GM18909 (cell line): ENCODE measurements around the gene SDHD.
A peak's percentile ranks its signal among the peaks of the same experiment; 100 is the strongest.
"Not testable (repeated sequence)": the region's sequence is repeated elsewhere in the genome, so short reads cannot be mapped to it uniquely, and the experiment has no call there.

ENCODE experiments used
- ATAC-seq: cut with Tn5 transposase; IDR thresholded peaks from one replicate; pipeline ENCODE4 v1.9.1; 2021; ENCODE audit warnings: mild to moderate bottlenecking; ENCODE audit not compliant: unreplicated experiment, poor library complexity

The SDHD gene

DNA sequence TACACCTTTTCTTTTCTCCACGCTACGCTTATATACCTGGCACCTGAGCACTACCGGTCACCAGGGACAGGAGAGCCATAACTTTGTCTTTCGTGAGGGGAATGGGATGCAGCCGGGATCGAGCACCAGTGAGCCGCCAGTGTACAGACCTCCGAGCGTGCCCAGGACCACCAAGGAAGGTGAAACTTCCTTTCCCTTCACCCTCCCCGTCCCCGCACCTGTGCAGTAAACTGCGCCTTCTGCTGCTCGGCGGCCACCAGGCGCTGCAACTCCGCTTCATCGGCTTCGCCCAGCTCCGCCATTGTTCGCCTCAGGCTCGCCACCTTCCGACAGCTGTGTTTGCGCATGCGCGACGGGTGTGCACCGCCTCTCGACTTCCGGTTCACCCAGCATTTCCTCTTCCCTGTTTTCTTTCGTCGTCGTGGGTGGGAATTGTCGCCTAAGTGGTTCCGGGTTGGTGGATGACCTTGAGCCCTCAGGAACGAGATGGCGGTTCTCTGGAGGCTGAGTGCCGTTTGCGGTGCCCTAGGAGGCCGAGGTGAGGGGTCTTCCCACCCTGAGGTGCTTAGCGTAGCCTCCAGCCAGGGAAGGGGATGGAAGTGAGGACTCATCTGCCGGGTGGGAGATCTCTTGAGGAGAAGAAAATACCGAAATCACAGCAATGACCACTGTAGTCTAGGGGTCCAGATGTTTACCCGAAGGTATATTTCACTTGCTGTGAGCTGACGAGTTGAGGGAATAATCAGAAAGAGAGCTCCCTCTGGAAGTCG, at the start of gene SDHD, which contains the start of gene TIMM8B:
Gene SDHD (plus strand): TSS at position 452 of the 770 bp plus-strand sequence. CDS start 35 bp downstream, at position 487.
Gene TIMM8B (minus strand): TSS at position 335 of the 770 bp plus-strand sequence. CDS start 33 bp downstream, at position 302.
- peak; percentile 89 for ATAC-seq

DNA sequence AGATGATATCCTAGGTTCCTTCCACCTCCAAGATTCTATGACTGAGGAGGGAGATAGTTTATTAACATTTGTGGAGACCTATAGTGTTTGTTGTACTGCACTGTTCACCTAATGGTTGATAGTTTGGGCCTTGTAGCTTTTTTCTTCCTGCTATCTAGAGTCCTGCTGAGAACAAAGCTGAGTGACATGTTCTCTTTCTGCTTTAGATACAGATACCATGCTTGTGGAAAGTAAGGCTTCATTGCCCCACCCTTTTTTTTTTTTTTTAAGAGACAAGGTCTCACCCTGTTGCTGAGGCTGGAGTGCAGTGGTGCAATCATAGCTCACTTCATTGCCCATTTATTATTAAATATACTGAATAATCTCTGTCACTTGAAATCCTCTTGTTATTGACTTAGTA, 49.1 kb upstream of the SDHD start:
- ATAC-seq, result no peak

DNA sequence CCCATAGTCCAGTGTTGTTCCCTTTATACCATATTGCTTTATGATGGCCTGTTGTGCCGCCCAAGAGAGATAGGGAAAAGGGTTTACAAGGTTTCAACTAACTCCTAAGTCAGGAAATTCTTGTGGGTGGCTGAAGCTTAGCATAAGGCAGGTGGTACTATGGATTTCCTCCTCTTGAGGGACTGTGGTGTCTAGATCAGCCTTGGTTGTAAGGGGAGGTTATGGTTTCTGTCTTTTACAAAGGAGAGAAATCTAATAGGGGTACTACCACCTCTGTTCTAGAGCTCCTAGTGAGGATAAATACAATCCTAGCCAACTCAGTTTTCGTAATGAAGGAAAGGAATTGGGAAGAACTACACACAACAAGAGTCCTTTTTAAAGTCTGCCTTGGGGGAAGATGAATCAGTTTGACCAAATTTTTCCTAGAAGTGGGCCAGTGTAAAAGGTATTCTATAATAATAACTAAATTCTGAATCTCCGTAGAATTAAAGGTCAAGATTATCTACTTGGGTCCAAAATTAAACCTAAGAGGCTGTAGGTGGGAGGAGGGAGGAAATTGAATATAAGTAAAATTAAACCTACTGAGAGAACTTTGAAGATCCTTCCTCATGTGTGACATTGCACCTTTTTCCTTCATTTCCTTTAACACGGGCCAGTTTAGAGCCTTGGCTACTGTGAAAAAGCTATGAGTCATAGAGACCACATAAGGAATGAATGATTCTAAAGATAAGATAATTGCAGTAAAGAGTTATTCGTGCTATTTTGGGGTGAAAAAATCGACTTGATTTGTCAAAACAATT, 44.3 kb upstream of the SDHD start:
- ATAC-seq, result no peak

DNA sequence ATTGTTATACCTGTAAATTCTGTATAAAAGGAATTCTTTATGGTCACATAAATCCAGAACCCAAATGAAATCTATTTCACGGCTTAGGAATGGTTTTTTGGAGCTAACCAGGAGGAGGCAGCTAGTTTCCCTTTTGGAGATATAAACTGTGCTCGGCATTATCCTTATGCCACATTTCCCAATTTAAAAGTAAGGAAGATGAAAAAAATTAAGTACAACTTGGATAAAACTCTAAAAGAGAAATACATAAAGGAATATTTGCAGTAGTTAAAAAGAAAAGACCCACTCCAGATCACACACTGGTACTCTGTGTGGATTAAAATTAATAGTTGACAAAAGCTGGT, 43.7 kb upstream of the SDHD start:
- ATAC-seq, result no peak

DNA sequence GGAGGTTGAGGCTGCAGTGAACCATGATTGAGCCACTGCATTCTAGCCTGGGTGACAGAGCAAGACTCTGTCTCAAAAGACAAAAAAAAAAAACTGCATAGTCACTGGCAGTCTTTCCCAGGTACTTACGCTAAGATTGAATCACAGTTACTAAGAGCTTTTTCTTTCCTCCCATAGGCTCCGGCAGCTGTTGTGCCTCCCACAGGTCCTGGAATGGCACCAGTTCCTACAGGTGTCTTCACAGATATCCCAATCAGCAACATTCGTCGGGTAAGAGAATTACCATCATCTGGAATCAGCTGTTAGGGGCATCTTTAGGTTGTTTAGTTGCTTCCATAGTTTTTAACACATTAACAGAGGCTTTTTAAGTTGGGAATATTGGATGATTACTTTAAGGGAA, 41.7 kb upstream of the SDHD start:
- ATAC-seq, result no peak

DNA sequence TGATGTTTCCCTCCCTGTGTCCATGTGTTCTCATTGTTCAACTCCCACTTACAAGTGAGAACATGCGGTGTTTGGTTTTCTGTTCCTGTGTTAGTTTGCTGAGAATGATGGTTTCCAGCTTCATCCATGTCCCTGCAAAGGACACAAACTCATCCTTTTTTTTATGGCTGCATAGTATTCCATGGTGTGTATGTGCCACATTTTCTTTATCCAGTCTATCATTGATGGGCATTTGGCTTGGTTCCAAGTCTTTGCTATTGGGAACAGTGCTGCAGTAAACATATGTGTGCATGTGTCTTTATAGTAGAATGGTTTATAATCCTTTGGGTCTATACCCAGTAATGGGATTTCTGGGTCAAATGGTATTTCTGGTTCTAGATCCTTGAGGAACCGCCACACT, 40.0 kb upstream of the SDHD start:
- ATAC-seq, result not testable (repeated sequence)

DNA sequence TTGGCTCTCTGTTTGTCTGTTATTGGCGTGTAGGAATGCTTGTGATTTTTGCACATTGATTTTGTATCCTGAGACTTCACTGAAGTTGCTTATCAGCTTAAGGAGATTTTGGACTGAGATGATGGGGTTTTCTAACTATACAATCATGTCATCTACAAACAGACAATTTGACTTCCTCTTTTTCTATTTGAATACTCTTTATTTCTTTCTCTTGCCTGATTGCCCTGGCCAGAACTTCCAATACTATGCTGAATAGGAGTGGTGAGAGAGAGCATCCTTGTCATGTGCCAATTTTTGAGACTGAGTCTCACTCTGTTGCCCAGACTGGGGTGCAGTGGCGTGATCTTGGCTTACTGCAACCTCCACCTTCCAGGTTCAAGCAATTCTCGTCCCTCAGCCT, 38.4 kb upstream of the SDHD start:
- ATAC-seq, result not testable (repeated sequence)

DNA sequence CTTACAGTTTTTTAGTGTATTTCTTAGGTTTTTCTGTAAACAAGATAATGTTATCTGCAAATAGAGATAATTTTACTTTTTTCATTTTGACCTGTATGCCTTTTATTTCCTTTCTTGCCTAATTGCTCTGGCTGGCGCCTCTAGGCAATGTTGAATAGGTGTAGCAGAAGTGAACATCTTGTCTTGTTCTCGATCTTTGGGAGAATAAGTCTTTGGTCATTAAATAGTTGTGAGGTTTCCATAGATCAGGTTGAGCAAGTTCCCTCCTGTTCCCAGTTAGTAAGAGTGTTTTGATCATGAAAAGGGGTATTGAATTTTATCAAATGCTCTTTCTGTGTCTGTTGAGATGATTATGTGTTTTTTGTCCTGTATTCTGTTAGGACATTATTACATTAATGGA, 36.9 kb upstream of the SDHD start:
- ATAC-seq, result no peak

DNA sequence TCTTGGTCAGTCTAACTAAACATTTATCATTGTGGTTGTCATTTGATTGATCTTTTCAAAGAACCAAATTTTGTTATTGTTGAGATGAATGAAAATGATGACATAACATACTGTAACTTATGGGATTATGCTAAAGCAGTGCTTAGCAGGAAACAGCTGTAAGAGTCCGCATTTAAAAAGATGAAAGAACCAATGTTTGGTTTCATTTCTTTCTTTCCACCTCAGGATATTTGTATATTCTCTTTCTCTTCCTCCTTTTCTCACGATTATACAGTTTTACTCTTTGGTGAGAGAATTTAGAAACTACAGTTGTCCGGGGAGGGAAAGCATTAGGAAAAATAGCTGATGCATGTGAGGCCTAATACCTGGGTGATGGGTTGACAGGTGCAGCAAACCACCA, 36.0 kb upstream of the SDHD start:
- ATAC-seq, result peak; percentile 75

DNA sequence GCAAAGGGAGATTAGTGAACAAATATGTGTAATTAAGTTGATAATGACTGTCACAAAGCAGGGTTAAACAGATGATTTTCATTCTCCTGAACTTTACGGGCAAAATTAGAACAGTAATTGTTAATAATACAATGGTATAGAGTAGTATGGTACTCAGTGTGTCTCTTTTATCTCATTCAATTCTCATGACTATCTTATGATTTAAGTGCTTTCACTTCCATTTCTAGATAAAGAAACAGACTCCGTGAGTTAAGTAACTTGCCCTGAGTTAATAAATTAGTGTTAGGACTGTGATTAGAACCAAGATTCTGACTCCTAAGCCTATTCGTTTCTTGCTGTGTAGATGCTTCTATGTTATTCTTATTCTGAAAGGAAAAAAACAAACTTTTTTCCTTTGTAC, 34.9 kb upstream of the SDHD start:
- no peak for ATAC-seq

DNA sequence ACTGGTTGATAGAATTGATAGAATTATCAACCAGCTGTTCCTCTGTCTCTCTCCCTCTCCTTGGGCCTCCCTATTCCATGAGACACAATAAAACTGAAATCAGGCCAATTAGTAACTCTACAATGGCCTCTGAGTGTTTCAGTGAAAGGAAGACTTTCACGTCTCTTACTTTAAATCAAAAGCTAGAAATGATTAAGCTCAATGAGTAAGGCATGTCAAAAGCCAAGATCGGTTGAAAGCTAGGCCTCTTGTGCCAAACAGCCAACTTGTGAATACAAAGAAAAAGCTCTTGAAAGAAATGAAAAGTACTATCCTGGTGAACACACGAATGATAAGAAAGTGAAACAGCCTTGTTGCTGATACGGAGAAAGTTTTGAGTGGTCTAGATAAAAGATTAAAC, 29.5 kb upstream of the SDHD start:
- no peak for ATAC-seq

DNA sequence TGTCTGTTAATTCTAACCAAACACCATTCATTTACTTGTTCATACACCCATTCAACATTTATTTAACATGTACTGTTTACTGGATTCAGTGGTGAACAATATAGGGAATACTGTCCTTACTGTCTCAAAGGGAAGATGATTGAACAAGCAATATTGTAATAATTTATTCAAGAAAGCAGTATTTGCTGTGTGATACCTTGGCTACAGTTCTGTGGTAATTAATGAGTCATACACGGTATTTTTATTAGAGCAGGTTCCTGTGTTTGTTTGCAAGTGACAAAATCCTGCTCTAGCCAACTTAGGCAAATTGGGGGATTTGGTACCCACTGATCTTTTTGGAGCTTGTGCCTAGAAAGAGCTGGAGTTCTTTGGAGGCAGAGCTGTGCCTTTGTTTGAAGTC, 28.6 kb upstream of the SDHD start:
- no peak for ATAC-seq

DNA sequence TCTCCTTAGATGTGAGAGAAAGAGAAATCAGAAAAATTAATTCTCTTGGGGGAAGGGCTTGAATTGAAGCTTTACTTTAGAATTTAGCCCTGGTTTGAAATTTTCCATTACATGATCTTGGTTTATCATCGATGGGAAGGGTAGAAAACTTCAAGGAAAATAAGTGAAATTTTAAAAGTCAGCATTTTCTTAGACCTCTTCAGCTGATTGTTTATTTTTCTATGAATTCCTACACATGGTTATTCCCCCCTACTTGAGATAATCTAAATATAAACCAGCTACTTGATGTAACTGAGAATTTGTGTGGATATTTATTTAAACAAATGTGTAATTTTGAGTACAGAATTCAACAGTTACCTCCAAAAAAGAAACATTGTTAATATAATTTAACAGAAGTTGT, 23.8 kb upstream of the SDHD start:
- no peak for ATAC-seq

DNA sequence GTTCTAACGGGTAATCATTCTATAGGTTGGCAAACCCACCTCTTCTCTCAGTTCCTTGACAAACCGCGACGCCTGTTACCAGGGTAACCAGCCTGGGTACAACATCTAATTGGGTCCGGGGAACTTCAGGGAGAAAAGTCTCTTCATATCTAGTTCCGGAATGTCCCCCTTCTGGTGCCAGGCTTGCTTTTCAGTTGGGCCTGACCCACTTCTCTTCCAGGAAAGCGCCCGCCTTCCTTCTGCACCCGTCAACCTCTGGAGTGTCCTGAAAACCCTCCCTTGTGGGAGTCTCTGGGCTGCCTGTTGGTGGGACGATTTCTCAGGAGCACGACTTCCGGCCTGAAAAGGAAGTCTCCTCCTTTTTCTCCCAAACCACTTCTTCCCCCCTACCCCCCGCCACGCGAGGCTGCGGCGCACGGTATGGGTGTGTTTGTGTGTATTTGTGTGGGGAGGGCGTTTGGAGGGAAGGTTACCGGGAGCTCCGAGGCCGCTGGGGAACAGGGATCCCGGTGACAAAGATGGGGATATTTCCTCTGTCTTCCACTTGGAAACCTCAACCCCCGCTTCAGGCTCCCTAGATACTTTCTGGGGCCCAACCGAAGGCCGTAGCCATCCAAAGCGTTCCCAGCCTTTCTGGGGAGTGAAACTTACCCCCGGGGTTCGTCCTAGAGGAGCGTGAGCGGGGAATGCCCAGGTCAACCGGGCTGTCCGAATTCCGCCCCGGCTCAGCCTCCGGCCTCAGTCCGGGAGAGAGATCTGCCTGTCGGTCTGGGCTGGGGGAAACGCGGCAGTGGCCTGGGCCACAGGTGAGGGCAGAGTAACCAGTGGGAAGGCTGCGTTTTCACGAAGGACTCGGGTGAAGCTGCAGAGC, 12.5 kb upstream of the SDHD start, which contains the start of the genes NKAPD1 and PIH1D2:
Gene NKAPD1 (plus strand): TSS at position 359 of the 871 bp plus-strand sequence. CDS start 1,276 bp downstream, outside the sequence.
Gene PIH1D2 (minus strand): TSS at position 77 of the 871 bp plus-strand sequence. CDS start 843 bp downstream, outside the sequence.
- peak; percentile 89 for ATAC-seq

DNA sequence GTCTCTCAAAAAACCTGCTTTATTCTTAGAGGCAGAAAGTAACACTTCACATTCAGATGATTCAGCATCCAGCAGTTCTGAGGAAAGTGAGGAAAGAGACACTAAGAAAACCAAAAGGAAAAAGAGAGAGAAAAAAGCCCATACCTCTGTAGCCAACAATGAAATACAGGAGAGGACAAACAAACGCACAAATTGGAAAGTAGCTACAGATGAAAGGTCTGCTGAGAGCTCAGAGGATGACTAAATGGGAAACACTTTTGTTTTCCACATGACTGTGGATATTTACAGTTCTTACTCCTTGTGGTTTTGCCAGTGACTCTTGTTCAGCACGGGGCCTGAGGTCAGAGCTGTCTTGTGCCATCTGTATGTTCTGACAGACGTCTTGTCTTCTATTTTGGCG, 3.9 kb upstream of the SDHD start:
- no peak for ATAC-seq

DNA sequence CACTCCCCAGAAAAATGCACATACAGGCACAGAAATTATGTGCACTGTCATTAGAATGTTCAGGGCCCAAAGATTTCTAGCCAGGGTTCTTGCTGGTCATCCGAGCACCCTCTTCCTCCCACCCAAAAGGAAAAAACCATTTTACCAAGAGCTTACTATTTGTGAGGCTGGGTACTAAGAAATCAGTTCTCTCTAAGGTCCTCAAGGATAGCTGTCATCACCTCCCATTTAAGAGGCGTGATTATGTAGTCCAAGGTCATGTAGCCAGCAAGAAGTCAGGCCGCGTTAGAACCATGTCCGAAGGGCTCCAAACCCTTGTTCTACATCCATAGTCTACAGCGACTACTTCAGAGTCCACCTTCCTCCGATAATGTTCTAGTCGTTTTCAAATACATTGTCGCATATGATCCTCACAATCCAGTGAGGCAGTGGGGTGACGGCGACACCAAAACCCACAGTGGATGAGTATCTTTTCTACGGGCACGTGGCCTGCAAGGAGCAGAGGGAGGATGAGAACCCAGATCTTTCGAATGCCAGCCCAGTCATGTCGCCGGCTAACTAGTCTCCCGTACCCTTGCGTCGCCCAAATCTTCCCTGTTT, 751 bp upstream of the SDHD start:
- peak; percentile 39 for ATAC-seq

DNA sequence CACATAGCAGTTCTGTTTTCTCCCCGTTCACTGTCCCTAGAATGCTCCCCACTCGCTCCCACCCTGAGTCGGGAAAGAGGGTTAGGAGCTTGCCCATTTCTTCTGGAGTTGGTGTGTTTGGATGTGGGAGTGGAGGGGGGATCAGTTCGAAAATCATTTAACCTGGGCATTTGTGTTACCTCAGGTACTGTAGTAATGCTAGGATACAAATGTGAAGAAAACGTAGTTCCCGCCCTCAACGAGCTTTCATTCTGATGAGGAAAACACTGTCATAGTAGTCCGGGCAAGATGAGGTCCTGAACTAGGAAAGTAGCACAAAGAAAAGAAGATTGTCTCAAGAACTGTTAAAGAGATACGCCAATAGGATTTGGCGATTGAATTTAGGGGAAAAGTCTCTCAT, 539 bp downstream of the SDHD start:
- no peak for ATAC-seq

DNA sequence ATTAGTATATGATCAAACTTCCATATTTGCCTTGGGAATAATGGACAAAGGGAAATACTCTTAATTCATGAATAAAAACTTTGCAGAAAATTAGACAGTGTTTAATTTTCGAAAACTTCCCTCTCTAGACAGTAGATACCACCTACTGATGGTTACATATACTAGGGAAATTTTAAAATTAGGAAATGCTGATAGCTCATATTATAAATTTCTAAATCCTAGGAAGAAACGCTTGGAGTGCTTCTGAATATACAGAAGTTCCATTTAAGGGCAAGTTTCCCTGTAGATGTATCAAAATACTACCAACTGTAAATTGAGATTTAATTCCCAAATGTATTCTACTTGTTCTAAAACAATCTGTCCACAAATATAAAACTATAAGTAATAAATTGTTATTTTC, 8.6 kb downstream of the SDHD start:
- ATAC-seq, result not testable (repeated sequence)

DNA sequence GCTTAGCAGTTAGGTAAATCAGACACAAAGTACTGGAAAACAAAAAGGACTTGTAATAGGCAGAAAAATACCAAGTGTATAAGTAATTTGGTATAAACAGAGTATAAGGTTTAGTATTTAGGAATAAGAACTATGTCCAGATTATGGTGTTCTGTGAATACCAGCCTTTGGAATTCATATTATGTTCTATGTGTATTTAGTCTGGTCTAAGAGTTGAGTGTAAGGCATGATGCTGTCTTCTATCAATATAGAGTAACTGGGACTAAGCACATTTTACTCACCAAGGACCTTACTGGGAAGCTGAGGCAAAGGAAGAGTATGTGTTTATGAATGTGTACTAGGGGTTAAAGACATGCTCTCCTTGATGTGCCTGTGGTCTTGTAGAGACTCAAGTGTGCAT, 9.5 kb downstream of the SDHD start:
- no peak for ATAC-seq
